Keratinocyte (primary cell): Measurements from ENCODE around the gene ATP2B2.

ENCODE experiments used
- EZH2 ChIP-seq: IDR thresholded peaks from one replicate; pipeline ENCODE4 v1.6.1; 2012; ENCODE audit warnings: inconsistent platforms, mild to moderate bottlenecking, low read length, moderate library complexity
- TF ChIP-seq, protein P1 (sequence below), 3 experiments: IDR thresholded peaks in 1 of 3; conservative IDR thresholded peaks in 1 of 3; optimal IDR thresholded peaks in 1 of 3; 2 replicates in 2 of 3; 3 replicates in 1 of 3; pipeline versions ENCODE3 to v1.5.1; 2011; ENCODE audit warnings: low read length in 3 of 3, mild to moderate bottlenecking in 3 of 3, moderate library complexity in 2 of 3, control low read depth in 1 of 3, inconsistent platforms in 1 of 3; ENCODE audit not compliant: insufficient read depth in 2 of 3; ENCODE audit errors: extremely low read depth in 1 of 3

DNA sequence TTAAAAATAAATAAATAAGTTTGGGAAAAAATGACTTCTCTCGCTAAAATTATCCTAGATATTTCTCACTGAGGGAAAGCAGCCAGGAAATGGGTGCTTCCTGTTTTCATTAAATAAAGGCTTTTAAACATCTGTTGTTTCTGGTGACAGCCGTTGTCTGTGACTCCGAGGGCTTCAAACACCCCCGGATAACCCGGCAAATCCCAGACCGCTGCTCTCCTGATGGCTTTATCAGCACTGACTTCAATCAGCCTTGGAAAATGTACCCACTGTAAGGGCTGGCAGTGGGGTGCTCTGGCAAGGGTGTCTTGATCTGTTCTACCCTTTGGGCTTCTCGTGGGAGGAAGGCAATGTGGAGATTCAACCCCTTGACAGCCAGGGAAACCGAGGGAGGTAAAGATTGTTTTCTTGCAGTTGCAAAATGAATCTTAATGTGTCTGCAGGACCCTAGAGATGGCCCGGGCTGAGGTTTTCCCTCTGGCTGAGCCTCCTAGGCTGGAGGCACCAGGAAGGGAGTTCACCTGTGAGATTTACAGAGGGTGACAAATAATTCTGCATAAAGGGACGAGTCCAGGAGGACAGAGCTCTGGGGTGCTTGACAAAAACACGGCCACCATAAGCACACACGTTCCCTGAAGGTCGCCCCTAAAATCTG lies 150.9 kb downstream of the ATP2B2 start:
- TF ChIP-seq, protein P1, sequence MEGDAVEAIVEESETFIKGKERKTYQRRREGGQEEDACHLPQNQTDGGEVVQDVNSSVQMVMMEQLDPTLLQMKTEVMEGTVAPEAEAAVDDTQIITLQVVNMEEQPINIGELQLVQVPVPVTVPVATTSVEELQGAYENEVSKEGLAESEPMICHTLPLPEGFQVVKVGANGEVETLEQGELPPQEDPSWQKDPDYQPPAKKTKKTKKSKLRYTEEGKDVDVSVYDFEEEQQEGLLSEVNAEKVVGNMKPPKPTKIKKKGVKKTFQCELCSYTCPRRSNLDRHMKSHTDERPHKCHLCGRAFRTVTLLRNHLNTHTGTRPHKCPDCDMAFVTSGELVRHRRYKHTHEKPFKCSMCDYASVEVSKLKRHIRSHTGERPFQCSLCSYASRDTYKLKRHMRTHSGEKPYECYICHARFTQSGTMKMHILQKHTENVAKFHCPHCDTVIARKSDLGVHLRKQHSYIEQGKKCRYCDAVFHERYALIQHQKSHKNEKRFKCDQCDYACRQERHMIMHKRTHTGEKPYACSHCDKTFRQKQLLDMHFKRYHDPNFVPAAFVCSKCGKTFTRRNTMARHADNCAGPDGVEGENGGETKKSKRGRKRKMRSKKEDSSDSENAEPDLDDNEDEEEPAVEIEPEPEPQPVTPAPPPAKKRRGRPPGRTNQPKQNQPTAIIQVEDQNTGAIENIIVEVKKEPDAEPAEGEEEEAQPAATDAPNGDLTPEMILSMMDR (optimal IDR thresholded peaks at IDR 0.05 in 1 of 3, IDR thresholded peaks at IDR 0.05 in 1 of 3, conservative IDR thresholded peaks at IDR 0.05 in 1 of 3; ENCODE audit: extremely low read depth in 1 of 3, insufficient read depth in 2 of 3, low read length in 3 of 3), result no peak
- no peak for TF ChIP-seq EZH2
